Cortex of kidney (tissue), 1 donor: ENCODE results near the gene FEZF2.

Source experiments
- DNase-seq: peaks from one replicate; lab custom pipeline; 2025; lab: John Stamatoyannopoulos, UW

Gene FEZF2

GRCh38 chr3:62329971-62330370 is 43.4 kb downstream of the FEZF2 start:
- no peak for DNase-seq

GRCh38 chr3:62325896-62326295 is 47.5 kb downstream of the FEZF2 start:
- no peak for DNase-seq

DNA sequence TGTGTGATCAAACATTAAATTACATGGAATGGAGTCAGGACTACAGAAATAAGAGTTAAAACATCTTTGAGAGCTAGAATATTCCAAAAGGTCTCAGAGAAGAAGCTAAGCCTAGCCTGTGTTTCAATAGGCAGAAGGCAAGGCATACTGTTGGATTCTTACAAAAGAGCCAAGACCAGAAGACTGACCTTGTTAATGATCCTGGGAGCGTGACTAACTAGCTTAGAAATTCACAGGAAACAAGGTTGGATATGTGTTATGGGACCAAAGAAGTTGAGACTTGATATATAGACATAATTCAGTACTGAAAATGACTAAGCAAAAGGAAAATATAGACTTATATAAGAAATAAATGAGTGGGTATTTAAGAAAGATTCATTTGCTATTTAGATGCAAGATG is 50.1 kb downstream of the FEZF2 start:
- no peak for DNase-seq
